GM12878 (cell line): ENCODE results near the gene ADAT3.

Experiments used
- CTCF ChIP-seq, 3 experiments: IDR thresholded peaks in 2 of 3; conservative IDR thresholded peaks in 1 of 3; 2 replicates each; pipeline ENCODE4 v1.5.1; 2011; ENCODE audit warnings: low read depth in 3 of 3, low read length in 3 of 3, mild to moderate bottlenecking in 3 of 3, control low read depth in 2 of 3, moderate library complexity in 2 of 3, inconsistent platforms in 1 of 3, mixed read lengths in 1 of 3; ENCODE audit not compliant: control insufficient read depth in 2 of 3, insufficient read depth in 1 of 3; ENCODE audit errors: extremely low read depth in 1 of 3
- PAX5 ChIP-seq: IDR thresholded peaks from 2 replicates; pipeline ENCODE4 v1.6.1; 2011; ENCODE audit warnings: low read depth, low read length, borderline replicate concordance
- TCF12 ChIP-seq: IDR thresholded peaks from 2 replicates; pipeline ENCODE4 v1.6.1; 2011; ENCODE audit warnings: low read depth, mild to moderate bottlenecking, low read length
- TCF7 ChIP-seq: IDR thresholded peaks from 2 replicates; pipeline ENCODE4 v1.6.1; 2014; ENCODE audit warnings: antibody characterized with exemption, borderline replicate concordance
- ZSCAN29 ChIP-seq: fragments of 450-650 bp; IDR thresholded peaks from 2 replicates; pipeline ENCODE4 v1.6.1; 2017; ENCODE audit warnings: mild to moderate bottlenecking, moderate library complexity

GRCh38 chr19:1883784-1884183 is 21.4 kb upstream of the ADAT3 start:
- TF ChIP-seq TCF7: no peak
- no peak for TF ChIP-seq ZSCAN29
- TF ChIP-seq PAX5: no peak
- no peak for TF ChIP-seq TCF12
- TF ChIP-seq CTCF (IDR thresholded peaks at IDR 0.05 in 2 of 3, conservative IDR thresholded peaks at IDR 0.05 in 1 of 3; ENCODE audit: control insufficient read depth in 2 of 3, extremely low read depth in 1 of 3, insufficient read depth in 1 of 3, low read depth in 3 of 3, low read length in 3 of 3): no peak
